Prostate gland (tissue), 2 donors: Measurements from ENCODE around the gene ZNF862. TPM values are rescaled to one million over a fixed set of nuclear protein-coding genes. Genes with fewer than 3 reads are reported as not detected.

Source experiments
- DNase-seq: peaks from one replicate; pipeline ENCODE4 v3.0.0-alpha.2; 2019; ENCODE audit warnings: low spot score
- H3K27ac ChIP-seq, 2 donors: fragments of 200-600 bp; sonication (generic); 2 replicates each; pipeline ENCODE4 v1.5.1; 2017 to 2019
- H3K27me3 ChIP-seq: fragments of 200-600 bp; sonication (generic); replicated peaks from 2 replicates; pipeline ENCODE4 v1.5.1; 2019; ENCODE audit not compliant: insufficient read depth
- H3K36me3 ChIP-seq, 2 donors: fragments of 200-600 bp; sonication (generic); 1 replicate in 1 of 2; 2 replicates in 1 of 2; pipeline versions ENCODE4 v1.5.1 to v1.8.1; 2017 to 2019
- H3K4me1 ChIP-seq: fragments of 200-600 bp; sonication (generic); replicated peaks from 2 replicates; pipeline ENCODE4 v1.5.1; 2019
- H3K4me3 ChIP-seq, 2 donors: fragments of 200-600 bp; sonication (generic); 2 replicates each; pipeline ENCODE4 v1.5.1; 2017 to 2019
- H3K9me3 ChIP-seq: fragments of 200-600 bp; sonication (generic); 2 replicates; pipeline ENCODE4 v1.5.1; 2017
- CTCF ChIP-seq, 4 experiments: fragments of 200-600 bp in 2 of 4; fragments of 450-650 bp in 2 of 4; sonication (generic) in 2 of 4; IDR thresholded peaks; 1 replicate in 3 of 4; 2 replicates in 1 of 4; pipeline ENCODE4 v1.5.1; 2016 to 2019; ENCODE audit warnings: antibody characterized with exemption in 4 of 4, mild to moderate bottlenecking in 2 of 4, moderate library complexity in 2 of 4
- POLR2A ChIP-seq: fragments of 450-650 bp; IDR thresholded peaks from one replicate; pipeline ENCODE4 v1.6.1; 2016; ENCODE audit warnings: antibody characterized with exemption, mild to moderate bottlenecking
- POLR2AphosphoS5 ChIP-seq: sonication (generic); formaldehyde crosslinking; IDR thresholded peaks from one replicate; pipeline ENCODE4 v1.6.1; 2017; ENCODE audit warnings: antibody characterized with exemption
- WGBS: methylation state at CpG from one replicate; pipeline ENCODE4 v1.1.5; 2018; 5-methylcytosine and 5-hydroxymethylcytosine counted together
- intact Hi-C: fragments of 100-400 bp; cut with DNase I; formaldehyde crosslinking; loops from one replicate; pipeline ENCODE4 v1.14.2; 2022
- total RNA-seq, 2 donors: library from RNA; depleted of rRNA; stranded (reverse); fragments of >200 nt; gene quantifications; one replicate each; pipeline ENCODE4 v1.1.0, GENCODE V29; 2016

Gene ZNF862
- total RNA-seq, 2 donors from 2014 or later, result 19.8 to 25.4 TPM

GRCh38 chr7:149820622-149821190 lies 17.5 kb upstream of the ZNF862 start:
- WGBS, result 65% methylated on average over 9 of the region's 17 CpGs
- Histone ChIP-seq H3K4me3 (no peak overlapping the region), H3K4me1 (no peaks in the 10 kb centered on the region), H3K27me3 (no peaks in the 10 kb centered on the region), H3K27ac (no peak overlapping the region), H3K36me3 (no peaks in the 10 kb centered on the region), H3K9me3 (no peaks in the 10 kb centered on the region)
- intact Hi-C loops, result no loop called here
- DNase-seq, result no peak
- TF ChIP-seq POLR2A (no peak), POLR2AphosphoS5 (no peak)

DNA sequence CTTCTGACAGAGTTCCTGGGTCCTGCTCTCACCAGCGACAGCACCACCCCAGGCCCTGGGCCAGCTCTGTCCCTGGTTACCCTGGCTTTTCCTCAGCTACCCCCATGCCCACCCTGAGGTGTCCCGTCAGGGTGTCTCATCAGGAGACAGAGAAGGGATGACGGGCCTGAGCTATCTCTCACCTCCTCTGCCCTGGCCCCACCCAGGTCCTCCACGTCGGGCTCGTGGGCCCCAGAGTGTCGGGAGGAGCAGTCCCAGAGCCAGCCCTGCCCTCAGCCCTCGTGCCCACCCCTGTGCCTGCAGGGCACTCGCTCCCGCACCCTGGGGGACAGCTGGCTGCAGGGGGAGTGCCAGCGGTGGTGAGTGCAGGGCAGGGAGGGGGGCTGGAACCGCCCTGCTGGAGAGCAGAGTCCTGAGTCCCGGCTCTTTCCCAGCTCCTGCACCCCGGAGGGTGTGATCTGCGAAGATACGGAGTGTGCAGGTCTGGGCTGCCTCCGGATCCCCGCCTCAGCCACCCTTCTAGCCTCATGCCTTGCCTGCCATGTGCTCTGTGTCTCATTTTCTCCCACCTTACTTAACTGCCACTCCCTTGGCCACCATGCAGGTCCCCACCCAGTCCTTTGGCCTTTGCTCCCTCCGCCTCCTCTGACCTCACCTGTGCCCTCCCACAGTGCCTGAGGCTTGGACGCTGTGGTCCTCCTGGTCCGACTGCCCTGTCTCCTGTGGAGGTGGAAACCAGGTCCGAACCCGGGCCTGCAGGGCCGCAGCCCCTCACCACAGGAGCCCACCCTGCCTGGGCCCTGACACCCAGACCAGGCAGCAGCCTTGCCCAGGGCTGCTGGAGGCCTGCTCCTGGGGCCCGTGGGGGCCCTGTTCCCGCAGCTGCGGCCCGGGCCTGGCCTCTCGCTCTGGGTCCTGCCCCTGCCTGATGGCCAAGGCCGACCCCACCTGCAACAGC lies 16.7 kb upstream of the ZNF862 start:
- H3K36me3 ChIP-seq, result no peaks in the 10 kb centered on the region
- no peak for TF ChIP-seq CTCF (IDR thresholded peaks at IDR 0.05)
- TF ChIP-seq POLR2A, result no peak
- no peak for TF ChIP-seq POLR2AphosphoS5
- H3K27me3 ChIP-seq, result no peaks in the 10 kb centered on the region
- no peak overlapping the region for H3K4me3 ChIP-seq
- no peak overlapping the region for H3K27ac ChIP-seq
- H3K4me1 ChIP-seq, result no peaks in the 10 kb centered on the region
- 86% methylated on average over 21 of the region's 30 CpGs for WGBS
- no peak for DNase-seq
- no peaks in the 10 kb centered on the region for H3K9me3 ChIP-seq
- intact Hi-C loops, result no loop called here

DNA sequence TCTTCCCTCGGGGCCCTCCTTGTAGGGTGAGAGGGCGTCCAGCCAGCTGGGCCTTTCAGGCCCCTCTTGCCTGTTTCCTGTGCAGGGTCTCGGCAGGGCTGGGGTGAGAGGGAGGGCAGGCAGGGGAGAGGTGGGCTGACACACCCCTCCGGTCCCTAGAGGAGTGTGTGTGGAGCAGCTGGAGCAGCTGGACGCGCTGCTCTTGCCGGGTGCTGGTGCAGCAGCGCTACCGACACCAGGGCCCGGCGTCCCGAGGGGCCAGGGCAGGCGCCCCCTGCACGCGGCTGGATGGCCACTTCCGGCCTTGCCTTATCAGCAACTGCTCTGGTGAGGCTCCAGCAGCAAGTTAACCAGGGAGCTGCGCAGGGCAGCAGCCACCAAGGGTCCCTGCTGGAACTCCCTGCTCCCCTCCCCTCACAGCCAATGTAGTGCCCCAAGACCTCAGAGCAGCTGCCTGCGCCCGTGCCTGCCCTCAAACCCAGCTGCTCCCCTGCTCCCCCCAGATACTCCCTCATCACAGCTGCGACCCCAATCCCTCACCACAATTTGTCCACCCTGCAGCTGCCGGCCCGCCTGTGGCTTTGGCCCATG lies 15.7 kb upstream of the ZNF862 start:
- intact Hi-C loops, result no loop called here

GRCh38 chr7:149823191-149823630 lies 15.0 kb upstream of the ZNF862 start:
- no peak for TF ChIP-seq POLR2AphosphoS5
- no peak for TF ChIP-seq POLR2A
- no peak for TF ChIP-seq CTCF (IDR thresholded peaks at IDR 0.05)
- no peaks in the 10 kb centered on the region for H3K27me3 ChIP-seq
- 71% methylated on average over 8 of the region's 8 CpGs for WGBS
- no peak for DNase-seq
- no peaks in the 10 kb centered on the region for H3K36me3 ChIP-seq
- H3K4me1 ChIP-seq, result no peaks in the 10 kb centered on the region
- no peaks in the 10 kb centered on the region for H3K9me3 ChIP-seq
- no peak overlapping the region for H3K27ac ChIP-seq
- H3K4me3 ChIP-seq, result no peak overlapping the region
- intact Hi-C loops, result no loop called here

More for the DNA sequence above, 15.7 kb upstream of the ZNF862 start:
- H3K4me3 ChIP-seq, result no peak overlapping the region
- no peaks in the 10 kb centered on the region for H3K27me3 ChIP-seq
- no peaks in the 10 kb centered on the region for H3K4me1 ChIP-seq
- H3K27ac ChIP-seq, result no peak overlapping the region
- WGBS, result 85% methylated on average over 22 of the region's 22 CpGs
- TF ChIP-seq CTCF (IDR thresholded peaks at IDR 0.05), result no peak
- no peak for TF ChIP-seq POLR2AphosphoS5
- no peak for TF ChIP-seq POLR2A
- H3K9me3 ChIP-seq, result no peaks in the 10 kb centered on the region
- no peaks in the 10 kb centered on the region for H3K36me3 ChIP-seq
- DNase-seq, result no peak

GRCh38 chr7:149823631-149824199 lies 14.5 kb upstream of the ZNF862 start:
- no peaks in the 10 kb centered on the region for H3K9me3 ChIP-seq
- TF ChIP-seq POLR2AphosphoS5, result no peak
- no peak for TF ChIP-seq POLR2A
- TF ChIP-seq CTCF (IDR thresholded peaks at IDR 0.05), result no peak
- intact Hi-C loops, result no loop called here
- no peak overlapping the region for H3K27ac ChIP-seq
- H3K4me1 ChIP-seq, result no peaks in the 10 kb centered on the region
- DNase-seq, result no peak
- H3K36me3 ChIP-seq, result no peaks in the 10 kb centered on the region
- WGBS, result 64% methylated on average over 5 of the region's 8 CpGs
- H3K4me3 ChIP-seq, result no peak overlapping the region
- no peaks in the 10 kb centered on the region for H3K27me3 ChIP-seq
